BJ (cell line): ENCODE data around the gene TMEM53. TPM values are rescaled to one million over a fixed set of nuclear protein-coding genes. Genes with fewer than 3 reads are reported as not detected.
A peak's percentile ranks its signal among the peaks of the same experiment; 100 is the strongest.

Source experiments
- CTCF ChIA-PET: fragments of 350-600 bp; formaldehyde crosslinking; extraction: SDS; loops from one replicate; lab custom pipeline; 2021; ENCODE audit warnings: antibody characterized with exemption, inconsistent platforms; lab: Yijun Ruan, JAX
- POLR2A ChIA-PET: fragments of 300-600 bp; sonication (Branson Sonifier 250); formaldehyde crosslinking; extraction: SDS; loops from one replicate; lab custom pipeline; 2021; ENCODE audit warnings: antibody characterized with exemption; lab: Charles Lee
- DNase-seq: peaks from one replicate; pipeline ENCODE4 v3.0.0-alpha.2; 2011; ENCODE audit warnings: low read depth
- H3K27me3 ChIP-seq: 2 replicates; pipeline ENCODE4 v1.6.0; 2011; ENCODE audit warnings: low read length; ENCODE audit not compliant: control insufficient read depth, insufficient read depth
- H3K36me3 ChIP-seq: 2 replicates; pipeline ENCODE4 v1.5.1; 2011; ENCODE audit warnings: low read length; ENCODE audit not compliant: control insufficient read depth, insufficient read depth
- H3K4me3 ChIP-seq: 2 replicates; pipeline ENCODE4 v1.5.1; 2011; ENCODE audit warnings: low read depth, mild to moderate bottlenecking, control low read depth, low read length
- CTCF ChIP-seq: IDR thresholded peaks from 2 replicates; pipeline ENCODE4 v1.5.1; 2011; ENCODE audit warnings: low read depth, mild to moderate bottlenecking, control low read depth, inconsistent platforms, low read length, moderate library complexity; ENCODE audit not compliant: insufficient read depth
- polyA plus RNA-seq: library from polyadenylated mRNA; depleted of rRNA; stranded (reverse); fragments of >200 nt; gene quantifications from 2 replicates; pipeline ENCODE4 v1.2.3, GENCODE V29; 2011; rRNA removed
- small RNA-seq: library from RNA; depleted of rRNA; stranded (forward); fragments of <200 nt; gene quantifications from one replicate; pipeline ENCODE3, GENCODE V24; 2012; ENCODE audit warnings: low replicate concordance, low read depth; ENCODE audit not compliant: insufficient read length

TMEM53 gene
- polyA plus RNA-seq, 1 experiment = 12.1 TPM

- no peak for DNase-seq
- ChIA-PET CTCF (interaction anchor here (0.7 to 15.2 kb wide), 3 partner anchors 12 to 43 kb away, joined by 4 to 424 read pairs (median 5); no protein-coding TSS in a partner anchor), POLR2A (no interaction called here)
- no peak overlapping the region for H3K4me3 ChIP-seq
- H3K27me3 ChIP-seq = peaks cover 8% of the 10 kb centered on the region
- H3K36me3 ChIP-seq = no peaks in the 10 kb centered on the region
- no peak for TF ChIP-seq CTCF
Measured at GRCh38 chr1:44606701-44607281, 67.5 kb downstream of the TMEM53 start.

GRCh38 chr1:44605914-44606615 is 68.2 kb downstream of the TMEM53 start:
- Histone ChIP-seq H3K36me3 (no peaks in the 10 kb centered on the region), H3K4me3 (no peak overlapping the region), H3K27me3 (peaks cover 8% of the 10 kb centered on the region)
- no peak for DNase-seq
- no peak for TF ChIP-seq CTCF
- ChIA-PET CTCF (interaction anchor here (0.7 to 15.2 kb wide), 4 partner anchors 11 to 43 kb away, joined by 4 to 424 read pairs (median 12); no protein-coding TSS in a partner anchor), POLR2A (no interaction called here)

GRCh38 chr1:44604157-44604955 is 69.9 kb downstream of the TMEM53 start:
- no peak for DNase-seq
- H3K36me3 ChIP-seq = no peaks in the 10 kb centered on the region
- TF ChIP-seq CTCF = no peak
- CTCF ChIA-PET = interaction anchor here (3.0 to 15.2 kb wide), 2 partner anchors 9 to 45 kb away, joined by 19 to 424 read pairs; no protein-coding TSS in a partner anchor
- peaks cover 12% of the 10 kb centered on the region for H3K27me3 ChIP-seq
- no peak overlapping the region for H3K4me3 ChIP-seq
- POLR2A ChIA-PET = no interaction called here

GRCh38 chr1:44603718-44604117 is 70.6 kb downstream of the TMEM53 start:
- H3K36me3 ChIP-seq = no peaks in the 10 kb centered on the region
- H3K27me3 ChIP-seq = peaks cover 12% of the 10 kb centered on the region
- no peak overlapping the region for H3K4me3 ChIP-seq
- ChIA-PET CTCF (interaction anchor here (3.0 to 15.2 kb wide), 2 partner anchors 9 to 46 kb away, joined by 19 to 424 read pairs; no protein-coding TSS in a partner anchor), POLR2A (no interaction called here)
- no peak for TF ChIP-seq CTCF
- no peak for DNase-seq

Small RNA genes within 50 kb of the gene (small RNA-seq; reads per million reads assigned to genes)
- gene RNU5F-1 = 14.5 reads per million, percentile 80 among the genes with 10 or more reads in this experiment

Other genes with a start within 250 kb of the TMEM53 start
- gene ARMH1, start 233 bp upstream of the TMEM53 start, polyA plus RNA-seq = 0.71 and 0.86 TPM in 2 replicates
- not detected in 2 replicates for gene RNU5D-1, start 56.7 kb upstream of the TMEM53 start, polyA plus RNA-seq
- gene KIF2C, start 65.4 kb upstream of the TMEM53 start, polyA plus RNA-seq = 30.0 and 35.3 TPM in 2 replicates
- 3,104 and 3,306 TPM in 2 replicates for gene RPS8, start 101.1 kb upstream of the TMEM53 start, polyA plus RNA-seq
- 0.16 and 0.22 TPM in 2 replicates for gene BEST4, start 113.7 kb upstream of the TMEM53 start, polyA plus RNA-seq
- 25.9 and 45.9 TPM in 2 replicates for gene PLK3, start 125.9 kb upstream of the TMEM53 start, polyA plus RNA-seq
- 0.26 TPM in 1 of 2 replicates, not detected in the other for gene DYNLT4, start 132.9 kb upstream of the TMEM53 start, polyA plus RNA-seq
- 18.0 and 25.7 TPM in 2 replicates for gene BTBD19, start 134.0 kb upstream of the TMEM53 start, polyA plus RNA-seq
- gene PTCH2, start 168.8 kb upstream of the TMEM53 start, polyA plus RNA-seq = 0.12 and 0.17 TPM in 2 replicates